Rectal smooth muscle tissue (tissue), 1 donor: Measurements from ENCODE around the gene SPPL2A.
"Not testable (repeated sequence)": the region's sequence is repeated elsewhere in the genome, so short reads cannot be mapped to it uniquely, and the experiment has no call there.

Experiments used
- H3K27ac ChIP-seq: one replicate; pipeline ENCODE4 v1.7.0; 2013; ENCODE audit warnings: low read depth, low read length, inconsistent platforms
- H3K27me3 ChIP-seq: one replicate; pipeline ENCODE4 v1.7.0; 2013; ENCODE audit warnings: low read length; ENCODE audit not compliant: control insufficient read depth, insufficient read depth
- H3K36me3 ChIP-seq: one replicate; pipeline ENCODE4 v1.7.0; 2013; ENCODE audit warnings: low read length; ENCODE audit not compliant: control insufficient read depth, insufficient read depth
- H3K4me1 ChIP-seq: one replicate; pipeline ENCODE4 v1.7.0; 2013; ENCODE audit warnings: low read length; ENCODE audit not compliant: control insufficient read depth, insufficient read depth
- H3K4me3 ChIP-seq: one replicate; pipeline ENCODE4 v1.7.0; 2013; ENCODE audit warnings: low read length
- H3K9ac ChIP-seq: one replicate; pipeline ENCODE4 v1.7.0; 2013; ENCODE audit warnings: low read length

The SPPL2A gene, protein sequence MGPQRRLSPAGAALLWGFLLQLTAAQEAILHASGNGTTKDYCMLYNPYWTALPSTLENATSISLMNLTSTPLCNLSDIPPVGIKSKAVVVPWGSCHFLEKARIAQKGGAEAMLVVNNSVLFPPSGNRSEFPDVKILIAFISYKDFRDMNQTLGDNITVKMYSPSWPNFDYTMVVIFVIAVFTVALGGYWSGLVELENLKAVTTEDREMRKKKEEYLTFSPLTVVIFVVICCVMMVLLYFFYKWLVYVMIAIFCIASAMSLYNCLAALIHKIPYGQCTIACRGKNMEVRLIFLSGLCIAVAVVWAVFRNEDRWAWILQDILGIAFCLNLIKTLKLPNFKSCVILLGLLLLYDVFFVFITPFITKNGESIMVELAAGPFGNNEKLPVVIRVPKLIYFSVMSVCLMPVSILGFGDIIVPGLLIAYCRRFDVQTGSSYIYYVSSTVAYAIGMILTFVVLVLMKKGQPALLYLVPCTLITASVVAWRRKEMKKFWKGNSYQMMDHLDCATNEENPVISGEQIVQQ

GRCh38 chr15:50765195-50765967 is at the start of gene SPPL2A:
Gene SPPL2A, minus strand, starts transcription at chr15:50765706. Its CDS starts 173 bp downstream, at chr15:50765533.
- Histone ChIP-seq H3K4me3 (peak within 1 kb of the TSS; percentile 86), H3K36me3 (no peaks in the 10 kb centered on the region), H3K27me3 (no peaks in the 10 kb centered on the region), H3K9ac (peak within 1 kb of the TSS; percentile 77), H3K4me1 (peaks cover 9% of the 10 kb centered on the region), H3K27ac (peak within 1 kb of the TSS; percentile 96)

DNA sequence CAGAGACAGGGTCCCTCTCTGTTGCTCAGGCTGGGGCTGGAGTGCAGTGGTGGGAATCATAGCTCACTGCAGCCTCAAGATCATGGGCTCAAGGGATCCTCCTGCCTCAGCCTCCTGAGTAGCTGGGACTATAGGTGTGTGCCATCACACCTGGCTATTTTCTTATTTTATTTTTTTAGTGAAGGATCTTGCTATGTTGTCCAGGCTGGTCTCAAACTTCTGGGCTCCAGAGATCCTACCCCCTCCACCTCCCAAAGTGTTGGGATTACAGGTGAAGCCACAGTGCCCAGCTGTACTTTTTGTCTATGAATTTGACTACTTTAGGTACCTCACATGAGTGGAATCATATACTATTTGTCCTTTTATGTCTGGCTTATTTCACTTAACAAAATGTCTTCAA is 49.1 kb upstream of the SPPL2A start:
- H3K27me3 ChIP-seq: no peaks in the 10 kb centered on the region
- H3K36me3 ChIP-seq: no peaks in the 10 kb centered on the region
- no peaks in the 10 kb centered on the region for H3K4me1 ChIP-seq
- H3K9ac ChIP-seq: no peak overlapping the region
- no peak overlapping the region for H3K4me3 ChIP-seq
- H3K27ac ChIP-seq: no peak overlapping the region

GRCh38 chr15:50813865-50814264 is 48.4 kb upstream of the SPPL2A start:
- Histone ChIP-seq H3K4me1 (no peaks in the 10 kb centered on the region), H3K27me3 (no peaks in the 10 kb centered on the region)

DNA sequence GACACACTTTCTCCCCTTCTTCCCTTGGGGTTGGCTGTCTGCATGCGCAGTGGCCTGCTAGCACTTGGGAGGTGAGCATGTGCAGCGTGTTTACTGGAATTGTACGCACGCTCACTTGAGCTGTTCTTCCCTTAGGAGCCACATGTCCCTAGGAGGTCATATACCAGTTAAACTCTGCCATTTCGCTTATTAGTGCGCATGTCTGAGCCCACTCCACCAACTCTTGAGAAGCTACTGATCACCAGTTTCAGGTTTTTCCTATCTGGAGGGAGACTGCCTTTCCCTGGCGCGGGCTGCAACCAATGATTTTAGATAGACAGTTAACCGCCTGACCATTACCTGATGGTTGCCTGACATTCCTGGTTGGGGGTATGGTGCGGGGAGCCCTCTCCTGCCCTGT is 47.6 kb upstream of the SPPL2A start:
- Histone ChIP-seq H3K27me3 (no peaks in the 10 kb centered on the region), H3K4me1 (no peaks in the 10 kb centered on the region), H3K9ac (no peak overlapping the region), H3K36me3 (no peaks in the 10 kb centered on the region), H3K27ac (no peak overlapping the region), H3K4me3 (no peak overlapping the region)

More at GRCh38 chr15:50813865-50814264, 48.4 kb upstream of the SPPL2A start:
- Histone ChIP-seq H3K4me3 (no peak overlapping the region), H3K36me3 (no peaks in the 10 kb centered on the region), H3K27ac (no peak overlapping the region), H3K9ac (no peak overlapping the region)

GRCh38 chr15:50812181-50812506 is 46.6 kb upstream of the SPPL2A start:
- not testable (repeated sequence) for H3K4me3 ChIP-seq, H3K27ac ChIP-seq, H3K27me3 ChIP-seq, H3K4me1 ChIP-seq, H3K36me3 ChIP-seq, H3K9ac ChIP-seq

DNA sequence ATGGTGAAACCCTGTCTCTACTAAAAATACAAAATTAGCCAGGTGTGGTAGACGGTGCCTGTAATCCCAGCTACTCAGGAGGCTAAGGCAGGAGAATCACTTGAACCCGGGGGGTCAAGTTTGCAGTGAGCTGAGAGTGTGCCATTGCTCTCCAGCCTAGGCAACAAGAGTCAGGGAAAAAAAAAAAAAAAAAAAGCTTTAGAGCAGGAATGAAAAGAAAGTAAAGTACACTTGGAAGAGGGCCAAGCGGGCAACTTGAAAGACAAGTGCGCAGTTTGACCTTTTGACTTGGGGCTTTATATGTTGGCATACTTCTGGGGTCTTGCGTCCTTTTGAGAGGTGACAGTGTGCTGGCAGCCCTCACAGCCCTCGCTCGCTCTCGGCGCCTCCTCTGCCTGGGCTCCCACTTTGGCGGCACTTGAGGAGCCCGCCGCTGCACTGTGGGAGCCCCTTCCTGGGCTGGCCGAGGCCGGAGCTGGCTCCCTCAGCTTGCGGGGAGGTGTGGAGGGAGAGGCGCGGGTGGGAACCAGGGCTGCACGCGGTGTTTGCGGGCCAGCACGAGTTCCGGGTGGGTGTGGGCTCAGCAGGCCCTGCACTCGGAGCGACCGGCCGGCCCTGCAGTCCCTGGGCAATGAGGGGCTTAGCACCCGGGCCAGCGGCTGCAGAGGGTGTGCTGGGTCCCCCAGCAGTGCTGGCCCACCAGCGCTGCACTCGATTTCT is 46.1 kb upstream of the SPPL2A start:
- not testable (repeated sequence) for H3K27ac ChIP-seq, H3K27me3 ChIP-seq, H3K36me3 ChIP-seq, H3K9ac ChIP-seq, H3K4me1 ChIP-seq, H3K4me3 ChIP-seq

GRCh38 chr15:50810128-50810527 is 44.6 kb upstream of the SPPL2A start:
- Histone ChIP-seq H3K4me1 (no peaks in the 10 kb centered on the region), H3K27ac (no peak overlapping the region), H3K9ac (no peak overlapping the region), H3K27me3 (no peaks in the 10 kb centered on the region), H3K4me3 (no peak overlapping the region), H3K36me3 (no peaks in the 10 kb centered on the region)

GRCh38 chr15:50808728-50809127 is 43.2 kb upstream of the SPPL2A start:
- Histone ChIP-seq H3K4me1 (no peaks in the 10 kb centered on the region), H3K36me3 (no peaks in the 10 kb centered on the region), H3K27ac (no peak overlapping the region), H3K27me3 (no peaks in the 10 kb centered on the region), H3K4me3 (no peak overlapping the region), H3K9ac (no peak overlapping the region)

GRCh38 chr15:50803479-50804180 is 38.1 kb upstream of the SPPL2A start:
- Histone ChIP-seq H3K36me3 (no peaks in the 10 kb centered on the region), H3K4me3 (no peak overlapping the region), H3K4me1 (no peaks in the 10 kb centered on the region), H3K27ac (no peak overlapping the region), H3K27me3 (no peaks in the 10 kb centered on the region), H3K9ac (no peak overlapping the region)

- H3K27ac ChIP-seq: no peak overlapping the region
- no peak overlapping the region for H3K4me3 ChIP-seq
- H3K36me3 ChIP-seq: no peaks in the 10 kb centered on the region
- no peak overlapping the region for H3K9ac ChIP-seq
- no peaks in the 10 kb centered on the region for H3K27me3 ChIP-seq
- H3K4me1 ChIP-seq: no peaks in the 10 kb centered on the region
Observed at GRCh38 chr15:50800715-50801114, 35.2 kb upstream of the SPPL2A start.

DNA sequence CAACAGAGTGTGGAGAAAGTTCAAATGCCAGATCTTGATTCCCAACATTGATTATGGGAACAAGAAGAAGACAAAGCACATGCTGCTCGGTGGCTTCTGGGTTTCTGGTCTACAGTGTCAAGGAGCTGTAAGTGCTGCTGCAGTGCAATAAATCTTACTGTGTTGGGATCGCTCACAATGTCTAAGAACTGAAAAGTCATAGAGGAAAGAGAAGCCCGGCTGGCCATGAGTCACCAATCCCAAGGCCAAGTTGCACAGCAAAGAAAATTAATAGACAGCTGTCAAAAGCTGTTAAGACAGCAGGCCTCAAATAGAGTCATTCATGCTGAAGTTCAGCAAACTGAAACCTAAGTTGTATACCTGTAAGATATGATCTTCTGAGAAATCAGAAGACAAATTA is 33.2 kb upstream of the SPPL2A start:
- H3K4me1 ChIP-seq: no peaks in the 10 kb centered on the region
- no peak overlapping the region for H3K9ac ChIP-seq

DNA sequence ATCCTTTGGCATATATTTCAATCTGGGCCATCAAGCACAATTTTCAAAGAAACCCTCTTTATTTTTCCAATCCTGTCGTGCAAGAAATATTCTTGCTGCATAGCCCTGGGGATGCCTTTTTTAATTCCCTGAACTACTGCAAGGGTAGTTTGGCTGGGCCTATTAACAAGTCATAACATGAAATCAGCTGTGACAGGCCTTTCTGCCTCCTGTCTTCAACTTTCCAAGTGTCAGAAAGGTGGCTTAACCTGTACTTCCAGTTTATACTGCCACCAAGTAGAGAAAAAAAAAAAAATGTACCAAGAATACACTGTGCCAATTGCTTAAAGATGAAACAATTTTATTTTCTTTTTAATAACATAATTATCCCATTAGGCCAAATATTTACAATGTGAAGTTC is 32.4 kb upstream of the SPPL2A start:
- Histone ChIP-seq H3K27ac (no peak overlapping the region), H3K9ac (no peak overlapping the region), H3K4me1 (no peaks in the 10 kb centered on the region), H3K27me3 (no peaks in the 10 kb centered on the region), H3K4me3 (no peak overlapping the region), H3K36me3 (no peaks in the 10 kb centered on the region)

More for the DNA sequence above, 33.2 kb upstream of the SPPL2A start:
- no peaks in the 10 kb centered on the region for H3K27me3 ChIP-seq
- no peak overlapping the region for H3K4me3 ChIP-seq
- no peaks in the 10 kb centered on the region for H3K36me3 ChIP-seq
- no peak overlapping the region for H3K27ac ChIP-seq
